ENCODE data around the gene SLC12A6. TPM values are rescaled to one million over a fixed set of nuclear protein-coding genes. Genes with fewer than 3 reads are reported as not detected.
"Not testable (repeated sequence)": the region's sequence is repeated elsewhere in the genome, so short reads cannot be mapped to it uniquely, and the experiment has no call there.

Gene SLC12A6
- total RNA-seq (10 to 100 TPM; 15.3 to 21.2 (median 17.5) TPM), polyA plus RNA-seq (8.1 TPM)
- long read RNA-seq, donor 1, full-length matches to known transcripts = 2 of 7 reads
- long read RNA-seq, donor 1, partial matches to known transcripts = 2 of 7 reads
- long read RNA-seq, donor 1, other reads (novel, unspliced or antisense) = 3 of 7 reads
- long read RNA-seq, donor 2, full-length matches to known transcripts = 1 of 3 reads
- long read RNA-seq, donor 2, partial matches to known transcripts = 1 of 3 reads
- long read RNA-seq, donor 2, other reads (novel, unspliced or antisense) = 1 of 3 reads
- long read RNA-seq, donor 3, partial matches to known transcripts = 4 of 7 reads
- long read RNA-seq, donor 3, other reads (novel, unspliced or antisense) = 3 of 7 reads
- long read RNA-seq, donor 4 = 0 reads

DNA sequence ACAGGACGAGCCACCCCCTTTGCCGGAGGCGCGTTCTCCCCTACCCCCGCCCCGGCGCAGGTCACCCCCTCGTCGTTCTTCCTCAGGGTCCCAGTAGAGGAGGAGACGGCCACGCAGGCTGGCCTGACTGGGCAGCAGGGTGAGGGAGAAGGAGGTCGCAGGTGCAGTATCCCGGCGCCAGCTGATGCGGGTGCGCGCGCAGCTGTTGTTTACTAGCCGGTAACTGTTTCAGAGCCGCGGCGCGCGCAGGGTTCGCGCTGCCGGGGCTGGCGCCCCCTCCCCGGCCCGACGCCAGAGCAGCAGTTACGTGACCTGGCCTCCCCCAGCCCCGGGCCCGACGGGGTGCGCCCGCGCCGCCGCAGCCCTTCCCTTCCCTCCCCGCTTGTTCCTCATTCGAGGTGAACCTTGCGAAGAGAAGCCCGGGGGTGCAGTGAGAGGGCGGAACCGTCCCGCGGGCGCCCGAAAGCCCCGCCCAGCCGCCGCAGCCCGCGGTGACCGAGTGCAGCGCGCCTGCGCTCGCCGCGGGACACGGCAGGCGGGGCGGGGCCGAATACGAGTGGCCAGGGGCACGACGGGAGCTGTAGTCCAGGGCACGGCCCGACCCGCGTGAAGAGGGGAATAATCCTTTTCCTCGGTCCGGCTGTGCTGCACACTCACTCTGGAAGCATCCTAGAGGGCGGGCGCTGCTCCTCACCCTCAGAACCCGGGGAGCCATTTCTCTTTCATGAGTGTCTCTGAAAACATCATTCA, at the start of gene SLC12A6:
Gene SLC12A6, minus strand, starts transcription at position 225 of the 750 bp plus-strand sequence. CDS start 1,101 bp downstream, outside the sequence.
- peak within 1 kb of the TSS; percentile 79 for H3K4me3 ChIP-seq (ENCODE audit: low read length)
- intact Hi-C loops (cut with DNase I) = no loop called here
- H3K27ac ChIP-seq (ENCODE audit: low read length) = peak within 1 kb of the TSS; percentile 87
- no peaks in the 10 kb centered on the region for H3K9me3 ChIP-seq (ENCODE audit: control insufficient read depth, low read length)
- peaks cover 6% of the 10 kb centered on the region for H3K4me1 ChIP-seq (ENCODE audit: control insufficient read depth, insufficient read depth, low read length)
- WGBS = under 1% methylated on average over 78 of the region's 78 CpGs
- ATAC-seq (peak; percentile 97 to 99), DNase-seq (peak; percentile 93 to 97 (median 97))
- no peaks in the 10 kb centered on the region for H3K27me3 ChIP-seq (ENCODE audit: control insufficient read depth, insufficient read depth)

- intact Hi-C loops (cut with DNase I); H3K27me3 ChIP-seq (ENCODE audit: control insufficient read depth, insufficient read depth); H3K9me3 ChIP-seq (ENCODE audit: control insufficient read depth, low read length); DNase-seq; H3K27ac ChIP-seq (ENCODE audit: low read length); H3K4me1 ChIP-seq (ENCODE audit: control insufficient read depth, insufficient read depth, low read length); H3K4me3 ChIP-seq (ENCODE audit: low read length): not testable (repeated sequence)
- ATAC-seq = peak in 1 of 2 donors; percentile 56
- no CpG with 5 or more reads among the region's 19 CpGs for WGBS
These were observed 44.4 kb upstream of the SLC12A6 start for GRCh38 chr15:34381829-34382521.

DNA sequence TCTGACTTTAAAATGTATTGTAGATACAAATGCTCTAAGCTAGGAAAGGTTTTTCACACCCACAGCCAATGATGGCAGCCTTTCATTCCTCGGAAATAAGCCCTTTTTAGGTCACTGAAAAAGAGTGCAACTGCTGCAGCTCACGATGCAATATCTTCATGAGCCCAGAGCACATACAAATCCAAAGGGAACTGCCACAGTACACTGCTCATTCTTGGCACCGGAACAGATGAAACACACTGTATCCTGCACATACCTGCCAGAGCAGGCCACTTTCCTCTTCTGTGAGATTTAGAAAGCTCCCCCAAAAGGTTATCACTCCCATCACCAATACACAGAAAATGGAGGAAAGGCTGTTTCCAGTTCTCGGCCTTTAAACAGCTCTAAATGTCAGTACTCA, 42.9 kb upstream of the SLC12A6 start:
- H3K4me3 ChIP-seq (ENCODE audit: low read length); H3K27me3 ChIP-seq (ENCODE audit: control insufficient read depth, insufficient read depth); H3K27ac ChIP-seq (ENCODE audit: low read length); DNase-seq; intact Hi-C loops (cut with DNase I); H3K9me3 ChIP-seq (ENCODE audit: control insufficient read depth, low read length); H3K4me1 ChIP-seq (ENCODE audit: control insufficient read depth, insufficient read depth, low read length); ATAC-seq: not testable (repeated sequence)
- 68% methylated on average over 4 of the region's 4 CpGs for WGBS

DNA sequence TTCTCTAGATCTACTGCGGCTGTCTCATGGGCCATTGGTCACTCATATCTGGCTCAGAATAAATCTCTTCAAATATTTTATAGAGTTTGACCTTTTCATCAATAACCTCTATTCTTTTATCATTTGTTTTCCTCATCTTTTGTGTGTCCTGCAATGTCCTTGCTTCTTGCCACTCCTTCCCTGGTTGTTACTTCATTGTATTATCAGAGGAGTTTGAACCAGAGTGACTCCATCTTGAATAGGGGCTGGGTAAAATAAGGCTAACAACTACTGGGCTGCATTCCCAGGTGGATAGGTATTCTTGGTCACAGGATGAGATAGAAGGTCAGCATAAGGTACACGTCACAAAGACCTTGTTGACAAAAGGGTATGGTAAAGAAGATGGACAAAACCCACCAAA, 39.3 kb upstream of the SLC12A6 start:
- H3K27ac ChIP-seq (ENCODE audit: low read length) = no peak overlapping the region
- 98% methylated on average over 2 of the region's 2 CpGs for WGBS
- no peaks in the 10 kb centered on the region for H3K4me1 ChIP-seq (ENCODE audit: control insufficient read depth, insufficient read depth, low read length)
- H3K27me3 ChIP-seq (ENCODE audit: control insufficient read depth, insufficient read depth) = no peaks in the 10 kb centered on the region
- H3K4me3 ChIP-seq (ENCODE audit: low read length) = no peak overlapping the region
- DNase-seq (no peak), ATAC-seq (no peak)
- no peaks in the 10 kb centered on the region for H3K9me3 ChIP-seq (ENCODE audit: control insufficient read depth, low read length)
- intact Hi-C loops (cut with DNase I) = no loop called here

GRCh38 chr15:34375541-34375940, 38.0 kb upstream of the SLC12A6 start:
- H3K4me1 ChIP-seq (ENCODE audit: control insufficient read depth, insufficient read depth, low read length); intact Hi-C loops (cut with DNase I); DNase-seq; ATAC-seq; H3K4me3 ChIP-seq (ENCODE audit: low read length); H3K9me3 ChIP-seq (ENCODE audit: control insufficient read depth, low read length); H3K27ac ChIP-seq (ENCODE audit: low read length); H3K27me3 ChIP-seq (ENCODE audit: control insufficient read depth, insufficient read depth): not testable (repeated sequence)
- 94% methylated on average over 2 of the region's 2 CpGs for WGBS

GRCh38 chr15:34374816-34375215, 37.2 kb upstream of the SLC12A6 start:
- WGBS = 60% methylated on average over 2 of the region's 2 CpGs
- intact Hi-C loops (cut with DNase I) = no loop called here
- Histone ChIP-seq H3K4me3 (ENCODE audit: low read length) (no peak overlapping the region), H3K9me3 (ENCODE audit: control insufficient read depth, low read length) (no peaks in the 10 kb centered on the region), H3K27ac (ENCODE audit: low read length) (no peak overlapping the region), H3K4me1 (ENCODE audit: control insufficient read depth, insufficient read depth, low read length) (no peaks in the 10 kb centered on the region), H3K27me3 (ENCODE audit: control insufficient read depth, insufficient read depth) (no peaks in the 10 kb centered on the region)
- DNase-seq (no peak), ATAC-seq (no peak)

- intact Hi-C loops (cut with DNase I) = no loop called here
- ATAC-seq = no peak
- no peaks in the 10 kb centered on the region for H3K27me3 ChIP-seq (ENCODE audit: control insufficient read depth, insufficient read depth)
- WGBS = 91% methylated on average over 8 of the region's 8 CpGs
- no peak for DNase-seq
- no peaks in the 10 kb centered on the region for H3K4me1 ChIP-seq (ENCODE audit: control insufficient read depth, insufficient read depth, low read length)
- no peak overlapping the region for H3K27ac ChIP-seq (ENCODE audit: low read length)
- no peak overlapping the region for H3K4me3 ChIP-seq (ENCODE audit: low read length)
- H3K9me3 ChIP-seq (ENCODE audit: control insufficient read depth, low read length) = no peaks in the 10 kb centered on the region
These were observed 36.4 kb upstream of the SLC12A6 start for GRCh38 chr15:34373951-34374350.

DNA sequence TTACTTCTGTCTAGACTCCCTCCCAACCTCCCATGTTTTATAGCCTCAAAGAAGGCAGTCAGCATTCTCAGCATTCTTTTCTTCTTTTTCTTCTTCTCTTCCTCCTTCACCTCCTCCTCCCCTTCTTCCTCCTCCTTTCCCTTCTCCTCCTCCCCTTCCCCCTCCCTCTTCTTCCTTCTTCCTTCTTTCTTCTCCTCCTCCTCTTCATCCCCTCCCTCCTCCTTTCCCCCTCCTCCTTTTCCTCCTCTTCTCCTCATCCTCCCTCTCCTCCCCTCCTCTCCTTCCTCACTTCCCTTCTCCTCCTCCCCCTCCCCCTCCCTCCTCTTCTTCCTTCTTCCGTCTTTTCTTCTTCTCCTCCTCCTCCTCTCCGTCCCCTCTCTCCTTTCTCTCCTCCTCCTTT, 33.1 kb upstream of the SLC12A6 start:
- intact Hi-C loops (cut with DNase I) = no loop called here

DNA sequence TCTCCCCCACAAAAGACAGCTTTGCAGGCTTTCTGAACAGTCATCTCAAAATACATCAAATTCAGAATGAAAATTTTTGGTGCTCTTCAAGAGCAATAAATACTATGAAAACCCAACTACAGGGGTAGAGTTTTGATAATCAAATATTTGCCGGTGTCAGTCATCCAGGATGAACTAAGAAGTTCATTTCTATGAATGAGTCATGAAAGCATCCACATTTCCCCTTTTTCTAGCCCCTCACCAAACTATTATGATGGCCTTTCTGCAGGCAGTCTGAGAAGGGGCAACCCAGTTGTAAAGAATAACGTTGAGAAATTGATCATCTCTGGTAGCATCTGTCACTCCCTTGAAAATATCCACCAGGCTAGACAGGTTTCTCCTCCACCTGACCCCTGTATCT, 32.5 kb upstream of the SLC12A6 start:
- peaks cover under 1% of the 10 kb centered on the region for H3K4me1 ChIP-seq (ENCODE audit: control insufficient read depth, insufficient read depth, low read length)
- DNase-seq (no peak), ATAC-seq (no peak)
- no peaks in the 10 kb centered on the region for H3K9me3 ChIP-seq (ENCODE audit: control insufficient read depth, low read length)
- H3K4me3 ChIP-seq (ENCODE audit: low read length) = no peak overlapping the region
- H3K27me3 ChIP-seq (ENCODE audit: control insufficient read depth, insufficient read depth) = no peaks in the 10 kb centered on the region
- no peak overlapping the region for H3K27ac ChIP-seq (ENCODE audit: low read length)
- 78% methylated on average over 2 of the region's 2 CpGs for WGBS
- intact Hi-C loops (cut with DNase I) = no loop called here

More for the DNA sequence above, 33.1 kb upstream of the SLC12A6 start:
- no peak for ATAC-seq
- H3K27ac ChIP-seq (ENCODE audit: low read length) = no peak overlapping the region
- no peaks in the 10 kb centered on the region for H3K4me1 ChIP-seq (ENCODE audit: control insufficient read depth, insufficient read depth, low read length)
- WGBS = 58% methylated on average over 2 of the region's 2 CpGs
- H3K27me3 ChIP-seq (ENCODE audit: control insufficient read depth, insufficient read depth) = no peaks in the 10 kb centered on the region
- H3K9me3 ChIP-seq (ENCODE audit: control insufficient read depth, low read length) = no peaks in the 10 kb centered on the region
- DNase-seq = no peak
- no peak overlapping the region for H3K4me3 ChIP-seq (ENCODE audit: low read length)

DNA sequence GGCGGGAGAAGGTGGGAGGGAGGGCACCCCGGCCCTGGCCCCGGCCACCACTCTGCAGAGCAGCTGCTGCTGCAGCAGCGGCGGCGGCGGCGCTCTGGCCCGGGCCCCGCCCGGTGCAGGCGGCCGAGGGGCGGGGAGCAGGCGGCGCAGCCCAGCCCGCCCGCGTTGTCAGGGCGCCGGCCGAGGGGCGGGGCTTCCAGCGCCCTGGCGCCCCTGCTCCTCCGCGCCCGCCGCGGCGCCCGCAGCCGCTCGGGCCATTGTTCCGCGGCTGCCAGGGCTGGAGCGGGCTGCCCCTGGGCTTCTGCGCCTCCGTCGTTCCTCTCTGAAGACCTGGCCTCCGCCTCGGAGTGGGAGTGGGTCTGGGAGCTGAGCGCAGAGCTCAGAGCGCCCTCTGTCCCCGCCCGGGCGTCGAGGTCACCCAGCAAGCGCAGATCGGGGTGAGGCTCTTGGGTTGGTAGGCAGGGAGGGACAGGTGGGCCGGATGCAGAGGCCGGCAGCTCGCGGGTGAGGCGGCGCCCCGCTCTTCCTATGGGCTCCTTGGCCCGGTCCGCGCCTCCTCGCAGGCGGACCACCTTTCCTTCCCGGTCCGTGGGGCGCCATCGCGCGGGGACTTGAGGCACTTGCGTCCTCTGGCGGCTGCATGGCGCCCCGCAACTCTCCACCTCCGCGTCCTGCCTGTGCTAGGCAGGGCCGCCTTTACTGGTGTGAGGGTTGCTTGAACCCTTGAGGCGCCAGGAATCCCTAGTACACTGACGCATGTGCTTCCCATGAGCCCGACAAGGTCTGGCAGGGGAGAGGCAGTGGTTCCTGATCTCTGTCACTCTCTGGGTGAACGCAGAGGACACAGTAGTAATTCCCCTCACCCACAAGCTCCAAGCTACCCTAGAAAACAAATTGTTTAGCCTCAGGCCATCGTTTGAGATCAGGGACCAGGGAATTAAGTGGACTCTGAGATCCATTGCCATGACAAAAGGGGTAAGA, 29.8 kb upstream of the SLC12A6 start, which contains the start of gene LPCAT4:
Gene LPCAT4, minus strand, starts transcription at position 96 of the 981 bp plus-strand sequence. CDS start 96 bp downstream, outside the sequence.
- H3K4me3 ChIP-seq (ENCODE audit: low read length) = peak within 1 kb of the TSS; percentile 54
- ATAC-seq (peak; percentile 93 to 96), DNase-seq (peak; percentile 91 to 96 (median 95))
- H3K4me1 ChIP-seq (ENCODE audit: control insufficient read depth, insufficient read depth, low read length) = peaks cover 3% of the 10 kb centered on the region
- intact Hi-C loops (cut with DNase I) = loop anchor here in 2 of 4 donors (5.0 to 10.0 kb wide), 2 partner anchors 123 to 125 kb away; no protein-coding TSS in a partner anchor
- H3K27me3 ChIP-seq (ENCODE audit: control insufficient read depth, insufficient read depth) = no peaks in the 10 kb centered on the region
- H3K9me3 ChIP-seq (ENCODE audit: control insufficient read depth, low read length) = no peaks in the 10 kb centered on the region
- peak within 1 kb of the TSS; percentile 88 for H3K27ac ChIP-seq (ENCODE audit: low read length)
- under 1% methylated on average over 80 of the region's 80 CpGs for WGBS

Measured in right cardiac atrium (tissue), 5 donors.